Neural cell (in vitro differentiated cells): Measurements from ENCODE around the gene RPGRIP1L. TPM values are rescaled to one million over a fixed set of nuclear protein-coding genes. Genes with fewer than 3 reads are reported as not detected.

ENCODE experiments used
- H2AFZ ChIP-seq: fragments of 200-600, 300-800 bp; sonication (generic), shearing (Covaris generic); 2 replicates; pipeline ENCODE4 v1.6.0; 2014; ENCODE audit warnings: low read depth, mild to moderate bottlenecking, antibody characterized with exemption, low read length, moderate library complexity
- H3F3A ChIP-seq: fragments of 200-600 bp; shearing (Covaris generic); 2 replicates; pipeline ENCODE4 v1.6.1; 2016; ENCODE audit warnings: mild to moderate bottlenecking, moderate library complexity, mixed read lengths, antibody characterized with exemption, low read length; ENCODE audit not compliant: insufficient read depth, poor library complexity, severe bottlenecking
- H3K27ac ChIP-seq: fragments of 200-600, 300-800 bp; sonication (generic), shearing (Covaris generic); 2 replicates; pipeline ENCODE4 v1.5.1; 2014; ENCODE audit warnings: mild to moderate bottlenecking, low read length, moderate library complexity
- H3K27me3 ChIP-seq: fragments of 300-800, 200-600 bp; sonication (generic), shearing (Covaris generic); 2 replicates; pipeline ENCODE4 v1.6.0; 2014; ENCODE audit warnings: mild to moderate bottlenecking, low read depth, low read length, moderate library complexity; ENCODE audit not compliant: insufficient read depth
- H3K36me3 ChIP-seq: fragments of 300-800, 200-600 bp; sonication (generic), shearing (Covaris generic); 2 replicates; pipeline ENCODE4 v1.5.1; 2014; ENCODE audit warnings: mild to moderate bottlenecking, antibody characterized with exemption, low read length, moderate library complexity; ENCODE audit not compliant: insufficient read depth
- H3K4me2 ChIP-seq: fragments of 300-800, 200-600 bp; sonication (generic), shearing (Covaris generic); 2 replicates; pipeline ENCODE4 v1.6.0; 2014; ENCODE audit warnings: mild to moderate bottlenecking, low read length
- H3K4me3 ChIP-seq: fragments of 300-800, 200-600 bp; sonication (generic), shearing (Covaris generic); 2 replicates; pipeline ENCODE4 v1.5.1; 2014; ENCODE audit warnings: mild to moderate bottlenecking, low read length, moderate library complexity
- H3K79me2 ChIP-seq: fragments of 200-600 bp; shearing (Covaris generic); replicated peaks from 2 replicates; pipeline ENCODE4 v1.6.0; 2014; ENCODE audit warnings: mild to moderate bottlenecking, low read length, moderate library complexity; ENCODE audit not compliant: insufficient read depth
- H3K9ac ChIP-seq: fragments of 300-800, 200-600 bp; sonication (generic), shearing (Covaris generic); 2 replicates; pipeline ENCODE4 v1.6.1; 2016; ENCODE audit warnings: mild to moderate bottlenecking, low read length, mixed read lengths
- H3K9me2 ChIP-seq: fragments of 200-600 bp; shearing (Covaris generic); 2 replicates; pipeline ENCODE4 v1.6.1; 2016; ENCODE audit warnings: mild to moderate bottlenecking, low read length, mixed read lengths; ENCODE audit not compliant: insufficient read depth
- H3K9me3 ChIP-seq: fragments of 200-600, 300-800 bp; sonication (generic), shearing (Covaris generic); 2 replicates; pipeline ENCODE4 v1.6.1; 2016; ENCODE audit warnings: mild to moderate bottlenecking, mixed run types, low read length, moderate library complexity, mixed read lengths
- H4K20me1 ChIP-seq: fragments of 200-600 bp; shearing (Covaris generic); 2 replicates; pipeline ENCODE4 v1.6.1; 2016; ENCODE audit warnings: mild to moderate bottlenecking, mixed run types; ENCODE audit not compliant: insufficient read depth
- CTCF ChIP-seq: fragments of 450-650 bp; IDR thresholded peaks from 2 replicates; pipeline ENCODE4 v1.5.1; 2014; ENCODE audit warnings: antibody characterized with exemption, mild to moderate bottlenecking, moderate library complexity; ENCODE audit not compliant: poor library complexity, severe bottlenecking
- EP300 ChIP-seq: fragments of 450-650 bp; conservative IDR thresholded peaks from 2 replicates; pipeline ENCODE4 v1.6.1; 2014; ENCODE audit warnings: antibody characterized with exemption, mild to moderate bottlenecking, moderate library complexity; ENCODE audit not compliant: poor library complexity, severe bottlenecking
- EZH2 ChIP-seq: fragments of 200-600, 300-800 bp; shearing (Covaris generic), sonication (generic); IDR thresholded peaks from 2 replicates; pipeline ENCODE4 v1.6.1; 2014; ENCODE audit warnings: antibody characterized with exemption, low read length, borderline replicate concordance, mild to moderate bottlenecking; ENCODE audit not compliant: insufficient read depth, poor library complexity, severe bottlenecking
- MXI1 ChIP-seq: fragments of 450-650 bp; conservative IDR thresholded peaks from 2 replicates; pipeline ENCODE4 v1.6.1; 2014; ENCODE audit warnings: antibody characterized with exemption, mild to moderate bottlenecking; ENCODE audit not compliant: poor library complexity, severe bottlenecking
- POLR2AphosphoS5 ChIP-seq: IDR thresholded peaks from 2 replicates; pipeline ENCODE4 v1.6.1; 2012
- RAD21 ChIP-seq: fragments of 450-650 bp; conservative IDR thresholded peaks from 2 replicates; pipeline ENCODE4 v1.6.1; 2014; ENCODE audit warnings: antibody characterized with exemption, mild to moderate bottlenecking, moderate library complexity
- REST ChIP-seq: IDR thresholded peaks from 2 replicates; pipeline ENCODE4 v1.6.1; 2012; ENCODE audit warnings: borderline replicate concordance
- SMC3 ChIP-seq: fragments of 450-650 bp; conservative IDR thresholded peaks from 2 replicates; pipeline ENCODE4 v1.6.1; 2014; ENCODE audit warnings: antibody characterized with exemption, mild to moderate bottlenecking, moderate library complexity; ENCODE audit not compliant: poor library complexity
- TAF1 ChIP-seq: IDR thresholded peaks from 2 replicates; pipeline ENCODE4 v1.6.1; 2012; ENCODE audit warnings: low read depth
- polyA plus RNA-seq: library from polyadenylated mRNA; depleted of rRNA; stranded (reverse); fragments of >200 nt; gene quantifications from 2 replicates; pipeline ENCODE4 v1.2.3, GENCODE V29; 2014

Gene RPGRIP1L
- polyA plus RNA-seq, 1 donor from 2014 or later, result 24.6 TPM

GRCh38 chr16:53715023-53715384 is 11.3 kb upstream of the RPGRIP1L start:
- Histone ChIP-seq H2AFZ (no peak overlapping the region), H3K9me2 (no peaks in the 10 kb centered on the region), H4K20me1 (no peaks in the 10 kb centered on the region), H3F3A (peaks cover 15% of the 10 kb centered on the region), H3K27ac (peak overlapping the region; percentile 74), H3K9me3 (no peaks in the 10 kb centered on the region), H3K4me3 (peak overlapping the region; percentile 58), H3K4me2 (peak overlapping the region; percentile 82), H3K36me3 (no peaks in the 10 kb centered on the region), H3K79me2 (peaks cover 14% of the 10 kb centered on the region), H3K9ac (peak overlapping the region; percentile 42), H3K27me3 (no peaks in the 10 kb centered on the region)
- no peak for TF ChIP-seq SMC3
- TF ChIP-seq RAD21, result no peak
- no peak for TF ChIP-seq MXI1
- TF ChIP-seq POLR2AphosphoS5, result no peak
- no peak for TF ChIP-seq REST
- no peak for TF ChIP-seq EZH2
- no peak for TF ChIP-seq CTCF
- no peak for TF ChIP-seq TAF1
- TF ChIP-seq EP300, result no peak

GRCh38 chr16:53714205-53715022 is 10.8 kb upstream of the RPGRIP1L start:
- peak overlapping the region; percentile 58 for H3K4me3 ChIP-seq
- no peak overlapping the region for H2AFZ ChIP-seq
- H3F3A ChIP-seq, result peaks cover 15% of the 10 kb centered on the region
- H3K27me3 ChIP-seq, result no peaks in the 10 kb centered on the region
- no peaks in the 10 kb centered on the region for H3K36me3 ChIP-seq
- no peaks in the 10 kb centered on the region for H3K9me2 ChIP-seq
- H3K79me2 ChIP-seq, result peaks cover 15% of the 10 kb centered on the region
- H4K20me1 ChIP-seq, result no peaks in the 10 kb centered on the region
- no peaks in the 10 kb centered on the region for H3K9me3 ChIP-seq
- peak overlapping the region; percentile 42 for H3K9ac ChIP-seq
- H3K4me2 ChIP-seq, result peak overlapping the region; percentile 82
- TF ChIP-seq CTCF (no peak), POLR2AphosphoS5 (peak; percentile 85), TAF1 (no peak), EP300 (peak; percentile 56)
- peak overlapping the region; percentile 74 for H3K27ac ChIP-seq
